DMS153 (cell line): Measurements from ENCODE around the gene NUBP2.

Experiments
- DNase-seq: peaks from one replicate; lab custom pipeline; 2025; lab: John Stamatoyannopoulos, UW

Gene NUBP2

GRCh38 chr16:1759511-1759910, 23.2 kb upstream of the NUBP2 start:
- DNase-seq, result no peak

GRCh38 chr16:1760911-1761310, 21.8 kb upstream of the NUBP2 start:
- no peak for DNase-seq

GRCh38 chr16:1761751-1762150, 21.0 kb upstream of the NUBP2 start:
- no peak for DNase-seq

- DNase-seq, result no peak
Observed at GRCh38 chr16:1762196-1762878, 20.4 kb upstream of the NUBP2 start.

DNA sequence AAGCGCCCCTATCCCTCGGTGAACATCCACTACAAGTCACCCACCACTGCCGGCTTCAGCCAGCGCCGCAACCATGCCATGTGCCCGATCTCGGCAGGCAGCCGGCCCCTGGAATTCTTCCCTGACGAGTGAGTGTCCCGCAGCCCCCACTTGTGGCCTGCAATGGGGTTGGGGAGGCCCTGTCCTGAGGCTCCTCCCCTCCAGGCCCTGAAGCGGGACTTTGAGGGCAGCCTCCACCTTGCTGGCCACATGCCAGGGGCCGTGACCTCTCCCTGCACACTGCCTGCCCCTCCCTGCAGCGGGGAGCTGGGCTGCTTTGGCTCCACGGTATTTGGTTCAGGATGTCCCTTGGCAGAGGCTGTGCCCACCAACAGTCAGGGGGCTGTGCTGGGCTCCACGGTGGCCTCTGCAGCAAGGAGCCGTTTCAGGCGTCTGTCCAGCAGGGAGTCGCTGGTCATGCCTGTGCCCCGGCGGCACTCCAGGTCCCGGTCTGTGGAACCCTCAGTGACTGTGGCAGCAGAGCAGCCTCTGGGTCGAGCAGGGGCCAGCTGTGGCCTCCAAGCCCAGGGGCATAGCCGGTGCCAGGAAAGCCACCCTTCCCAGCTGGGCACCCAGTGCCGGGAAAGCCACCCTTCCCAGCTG, 19.8 kb upstream of the NUBP2 start:
- no peak for DNase-seq

- no peak for DNase-seq
Observed at GRCh38 chr16:1763521-1764511, 18.9 kb upstream of the NUBP2 start.

GRCh38 chr16:1764971-1765370, 17.8 kb upstream of the NUBP2 start:
- DNase-seq, result no peak

DNA sequence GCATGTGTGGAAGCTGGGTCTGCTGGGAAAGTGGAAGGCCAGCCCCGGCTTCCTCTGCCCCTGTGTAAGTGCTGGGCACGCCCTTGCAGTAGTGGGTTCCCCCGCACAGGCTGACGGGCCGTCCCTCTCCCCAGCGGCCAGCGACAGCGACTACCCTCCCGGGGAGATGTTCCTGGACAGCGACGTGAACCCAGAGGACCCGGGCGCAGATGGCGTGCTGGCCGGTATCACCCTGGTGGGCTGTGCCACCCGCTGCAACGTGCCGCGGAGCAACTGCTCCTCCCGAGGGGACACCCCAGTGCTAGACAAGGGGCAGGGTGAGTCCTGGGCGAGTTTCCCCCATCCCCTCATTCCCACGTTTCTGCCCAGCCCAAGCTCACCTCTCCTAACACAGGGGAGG, 16.9 kb upstream of the NUBP2 start:
- no peak for DNase-seq

DNA sequence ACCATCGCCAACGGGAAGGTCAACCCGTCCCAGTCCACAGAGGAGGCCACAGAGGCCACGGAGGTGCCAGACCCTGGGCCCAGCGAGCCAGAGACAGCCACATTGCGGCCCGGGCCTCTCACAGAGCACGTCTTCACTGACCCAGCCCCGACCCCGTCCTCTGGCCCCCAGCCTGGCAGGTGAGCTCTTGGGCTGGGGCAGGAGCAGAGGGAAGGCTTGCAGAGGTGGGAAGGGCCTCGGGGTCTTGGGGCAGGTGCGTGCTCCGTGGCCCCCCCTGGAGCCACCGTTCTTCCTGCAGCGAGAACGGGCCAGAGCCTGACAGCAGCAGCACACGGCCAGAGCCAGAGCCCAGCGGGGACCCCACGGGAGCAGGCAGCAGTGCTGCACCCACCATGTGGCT, 16.5 kb upstream of the NUBP2 start:
- DNase-seq, result no peak

- no peak for DNase-seq
Observed at GRCh38 chr16:1766701-1767100, 16.1 kb upstream of the NUBP2 start.

GRCh38 chr16:1767116-1767994, 15.4 kb upstream of the NUBP2 start:
- no peak for DNase-seq

DNA sequence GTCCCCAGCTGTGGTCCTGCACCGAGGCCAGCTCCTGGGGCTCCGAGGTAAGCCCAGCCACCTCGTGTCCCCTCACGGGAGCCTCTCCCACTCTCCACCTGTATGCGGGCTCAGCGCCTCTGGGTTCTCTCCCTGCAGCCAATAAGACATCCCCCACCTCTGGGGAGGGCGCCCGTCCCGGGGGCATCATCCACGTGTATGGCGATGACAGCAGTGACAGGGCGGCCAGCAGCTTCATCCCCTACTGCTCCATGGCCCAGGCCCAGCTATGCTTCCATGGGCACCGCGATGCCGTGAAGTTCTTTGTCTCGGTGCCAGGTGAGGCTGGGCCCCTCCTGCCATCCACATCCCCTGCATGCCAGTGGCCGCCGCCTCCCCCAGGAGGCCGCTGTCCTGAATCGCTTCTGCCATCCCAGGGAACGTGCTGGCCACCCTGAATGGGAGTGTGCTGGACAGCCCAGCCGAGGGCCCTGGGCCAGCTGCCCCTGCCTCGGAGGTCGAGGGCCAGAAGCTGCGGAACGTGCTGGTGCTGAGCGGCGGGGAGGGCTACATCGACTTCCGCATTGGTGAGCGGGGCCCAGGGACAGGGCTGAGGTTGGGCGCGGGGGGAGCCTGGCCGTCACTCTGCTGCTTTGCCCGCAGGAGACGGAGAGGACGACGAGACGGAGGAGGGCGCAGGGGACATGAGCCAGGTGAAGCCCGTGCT, 14.5 kb upstream of the NUBP2 start:
- DNase-seq, result no peak

DNA sequence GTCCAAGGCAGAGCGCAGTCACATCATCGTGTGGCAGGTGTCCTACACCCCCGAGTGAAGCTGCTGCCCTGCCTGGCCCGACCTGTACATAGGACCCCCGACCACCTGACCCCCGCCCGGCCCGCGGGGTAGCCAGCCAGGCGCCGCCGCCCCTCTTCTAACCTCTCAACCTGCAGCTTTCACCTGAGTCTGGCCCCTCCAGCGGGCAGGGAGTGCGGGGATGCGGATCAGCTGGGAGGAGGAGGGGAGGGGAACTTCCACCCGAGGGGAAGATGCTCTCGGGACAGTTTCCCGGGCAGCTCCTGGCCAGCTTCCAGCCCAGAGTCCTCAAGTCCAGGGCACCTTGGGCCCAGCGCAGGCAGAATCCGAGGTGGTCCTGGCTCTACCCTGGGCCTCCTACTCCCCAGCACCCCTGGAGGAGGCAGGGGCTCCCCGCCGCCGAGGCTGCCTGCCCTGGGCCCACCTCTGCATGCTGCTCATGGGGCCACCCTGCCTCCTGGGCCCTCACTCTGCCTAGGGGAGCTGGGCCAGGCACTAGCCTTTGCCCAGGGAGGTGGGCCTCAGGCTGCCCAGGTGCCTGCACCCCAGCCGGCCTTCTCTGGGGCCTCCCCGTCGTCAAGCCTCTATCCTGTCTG, 13.9 kb upstream of the NUBP2 start:
- DNase-seq, result no peak

GRCh38 chr16:1769402-1770300, 13.1 kb upstream of the NUBP2 start:
- DNase-seq, result no peak

DNA sequence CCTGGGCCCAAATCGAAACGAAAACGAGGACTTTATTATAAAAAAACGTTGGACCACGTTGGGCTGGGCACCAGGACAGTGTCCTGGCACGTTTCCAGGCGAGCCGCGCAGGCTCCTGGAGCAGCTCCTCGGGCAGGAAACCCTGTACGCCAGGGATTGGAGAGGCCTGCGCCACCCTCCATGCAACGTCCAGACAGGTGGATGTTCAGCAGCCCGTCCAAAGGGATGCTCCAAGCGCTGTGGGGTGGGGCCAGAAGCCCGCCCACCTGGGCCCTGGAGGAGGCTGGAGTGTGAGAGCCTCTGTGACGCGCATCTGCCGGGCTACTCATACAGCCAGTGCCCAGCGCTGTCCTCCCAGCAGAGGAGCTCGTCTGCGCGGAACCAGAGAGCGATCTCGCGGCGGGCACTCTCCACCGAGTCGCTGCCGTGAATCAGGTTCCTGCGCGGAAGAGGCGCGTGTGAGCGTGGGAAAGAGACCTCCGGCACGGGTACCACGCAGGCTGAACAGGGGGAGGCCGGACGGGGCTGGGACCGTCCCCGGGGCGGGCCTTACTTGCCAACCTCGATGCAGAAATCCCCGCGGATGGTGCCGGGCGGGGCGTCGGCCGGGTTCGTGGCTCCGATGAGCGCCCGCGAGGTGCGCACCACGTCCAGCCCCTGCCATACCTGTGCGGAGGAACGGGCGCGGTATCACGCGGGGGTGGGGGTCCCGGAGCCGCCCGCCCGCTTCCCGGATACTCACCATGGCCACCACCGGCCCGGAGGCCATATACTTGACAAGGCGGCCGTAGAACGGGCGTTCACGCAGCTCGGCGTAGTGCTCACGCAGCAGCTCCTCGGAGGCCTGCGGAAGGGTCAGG, 12.2 kb upstream of the NUBP2 start:
- DNase-seq, result peak; percentile 85

DNA sequence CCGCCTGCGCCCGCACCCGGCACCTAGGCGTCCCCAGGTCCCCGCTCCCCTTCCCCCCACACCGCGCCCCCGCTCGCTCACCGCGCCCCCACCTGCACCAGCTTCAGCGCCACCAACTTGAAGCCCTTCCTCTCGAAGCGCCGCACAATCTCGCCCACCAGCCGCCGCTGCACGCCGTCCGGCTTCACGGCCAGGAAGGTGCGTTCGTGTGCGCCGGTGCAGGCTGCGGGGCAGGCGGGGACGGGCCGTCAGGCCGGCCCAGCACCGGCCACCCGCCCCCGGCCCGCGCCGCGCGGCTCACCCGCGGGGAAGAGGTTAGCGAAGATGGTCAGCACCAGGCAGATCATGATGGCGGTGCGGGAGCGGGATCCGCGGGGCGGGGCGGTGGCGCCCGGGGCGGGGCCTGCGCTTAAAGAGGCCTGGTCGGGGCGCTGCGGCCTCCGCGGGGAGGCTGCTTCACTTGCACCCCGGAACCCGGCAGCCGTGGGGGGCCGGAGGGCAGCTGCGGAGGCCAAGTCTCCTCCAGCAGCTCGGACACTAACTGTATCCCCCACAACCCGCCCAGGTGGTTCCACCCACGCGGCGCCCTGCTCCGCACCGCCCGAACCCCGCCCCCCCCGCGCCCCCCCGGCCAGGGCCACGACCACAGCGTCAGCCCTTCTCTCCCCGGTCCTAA, 11.4 kb upstream of the NUBP2 start, which contains the start of gene NME3:
NME3 (minus strand) TSS at position 356 of the 676 bp plus-strand sequence; CDS start at position 347, 9 bp downstream.
- no peak for DNase-seq

DNA sequence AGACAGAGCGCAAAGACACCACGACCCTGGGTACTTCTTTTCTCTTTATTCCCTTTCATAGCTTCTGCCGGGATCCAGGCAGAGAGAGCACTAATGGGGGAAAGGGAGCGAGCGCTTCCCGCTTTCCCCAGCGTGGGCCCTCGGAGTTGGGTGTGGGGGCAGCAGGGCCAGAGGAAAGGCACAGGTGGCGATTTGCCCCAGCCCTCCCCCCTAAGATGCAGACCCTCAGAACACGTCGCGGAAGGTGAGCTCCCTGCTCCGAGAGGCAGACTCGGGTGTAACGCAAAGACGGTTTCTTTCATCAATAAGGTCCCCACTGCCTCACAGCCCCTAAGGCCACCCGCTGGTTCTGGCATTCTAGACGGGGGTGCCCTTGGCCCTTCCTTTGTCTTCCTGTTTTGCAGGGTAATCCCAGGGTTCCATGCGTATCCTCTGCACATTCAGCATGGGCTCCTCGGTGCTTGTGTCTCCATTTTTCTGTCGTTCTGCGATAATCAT, 10.8 kb upstream of the NUBP2 start:
- DNase-seq, result no peak
